ENCODE data around the gene ANGEL1. TPM values are rescaled to one million over a fixed set of nuclear protein-coding genes. Genes with fewer than 3 reads are reported as not detected.

The ANGEL1 gene
- polyA plus RNA-seq, 3 donors = 8.1 to 10.4 (median 8.5) TPM

DNA sequence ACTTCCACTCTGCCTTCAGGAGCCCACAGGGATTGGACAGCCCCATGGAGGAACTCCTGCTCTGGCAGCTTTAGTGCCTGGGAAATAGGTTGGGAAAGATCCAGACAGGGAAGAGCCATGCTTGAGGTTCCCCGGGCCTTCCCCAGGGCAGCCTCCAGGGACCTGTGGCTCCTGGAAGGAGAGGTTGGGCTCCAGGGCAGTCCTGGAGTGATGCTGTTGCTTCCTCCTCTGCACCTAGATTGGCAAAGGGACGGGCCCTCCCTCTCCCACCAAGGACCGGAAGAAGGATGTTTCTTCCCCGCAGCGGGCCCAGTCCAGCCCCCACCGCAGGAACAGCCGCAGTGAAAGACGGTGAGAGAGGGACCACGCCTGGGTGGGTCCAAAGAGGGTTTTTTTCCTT is 35.0 kb downstream of the ANGEL1 start:
- no peaks in the 10 kb centered on the region for H3K9me3 ChIP-seq (replicated peaks in 1 of 2; ENCODE audit: control insufficient read depth in 1 of 2, insufficient read depth in 1 of 2, low read length in 2 of 2)
- H3K27me3 ChIP-seq (ENCODE audit: control insufficient read depth in 2 of 2, insufficient read depth in 2 of 2, low read length in 2 of 2) = no peaks in the 10 kb centered on the region
- H3K4me2 ChIP-seq (replicated peaks; ENCODE audit: extremely low read depth, low read length, poor library complexity, severe bottlenecking) = no peak overlapping the region
- peaks cover 22 to 35% of the 10 kb centered on the region in 2 donors for H3K36me3 ChIP-seq (replicated peaks in 1 of 2; ENCODE audit: control insufficient read depth in 1 of 2, insufficient read depth in 2 of 2, low read length in 2 of 2)
- no peak overlapping the region for H3K4me3 ChIP-seq (replicated peaks in 1 of 3; ENCODE audit: low read depth in 2 of 3, low read length in 3 of 3)
- H3K79me2 ChIP-seq (ENCODE audit: insufficient read depth, low read length) = no peaks in the 10 kb centered on the region
- 100% methylated on average over 1 of the region's 9 CpGs for WGBS (ENCODE audit: insufficient coverage)
- H4K20me1 ChIP-seq (ENCODE audit: insufficient read depth, low read length) = no peaks in the 10 kb centered on the region
- no peak overlapping the region for H3K4me3 Mint-ChIP-seq
- peak overlapping the region in 1 of 7 donors; percentile 30 for H3K27ac Mint-ChIP-seq
- TF ChIP-seq, protein P1, sequence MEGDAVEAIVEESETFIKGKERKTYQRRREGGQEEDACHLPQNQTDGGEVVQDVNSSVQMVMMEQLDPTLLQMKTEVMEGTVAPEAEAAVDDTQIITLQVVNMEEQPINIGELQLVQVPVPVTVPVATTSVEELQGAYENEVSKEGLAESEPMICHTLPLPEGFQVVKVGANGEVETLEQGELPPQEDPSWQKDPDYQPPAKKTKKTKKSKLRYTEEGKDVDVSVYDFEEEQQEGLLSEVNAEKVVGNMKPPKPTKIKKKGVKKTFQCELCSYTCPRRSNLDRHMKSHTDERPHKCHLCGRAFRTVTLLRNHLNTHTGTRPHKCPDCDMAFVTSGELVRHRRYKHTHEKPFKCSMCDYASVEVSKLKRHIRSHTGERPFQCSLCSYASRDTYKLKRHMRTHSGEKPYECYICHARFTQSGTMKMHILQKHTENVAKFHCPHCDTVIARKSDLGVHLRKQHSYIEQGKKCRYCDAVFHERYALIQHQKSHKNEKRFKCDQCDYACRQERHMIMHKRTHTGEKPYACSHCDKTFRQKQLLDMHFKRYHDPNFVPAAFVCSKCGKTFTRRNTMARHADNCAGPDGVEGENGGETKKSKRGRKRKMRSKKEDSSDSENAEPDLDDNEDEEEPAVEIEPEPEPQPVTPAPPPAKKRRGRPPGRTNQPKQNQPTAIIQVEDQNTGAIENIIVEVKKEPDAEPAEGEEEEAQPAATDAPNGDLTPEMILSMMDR (IDR thresholded peaks at IDR 0.05) = no peak
- intact Hi-C loops (cut with micrococcal nuclease) = no loop called here
- DNase-seq = no peak
- peaks cover 50% of the 10 kb centered on the region for H3K4me1 Mint-ChIP-seq
- peaks cover 0 to 2% (median 0%) of the 10 kb centered on the region in 7 donors for H3K9me3 Mint-ChIP-seq
- peaks cover 35 to 51% of the 10 kb centered on the region in 2 donors for H3K4me1 ChIP-seq (ENCODE audit: control insufficient read depth in 1 of 2, insufficient read depth in 2 of 2, low read length in 2 of 2)
- no peaks in the 10 kb centered on the region for H3K27me3 Mint-ChIP-seq (ENCODE audit: low read depth in 3 of 3)
- H2AFZ ChIP-seq (ENCODE audit: insufficient read depth, low read depth, low read length, poor library complexity, severe bottlenecking) = no peak overlapping the region
- no peak overlapping the region for H3K9ac ChIP-seq (ENCODE audit: insufficient read depth, low read length, poor library complexity, severe bottlenecking)
- no peak overlapping the region for H3K27ac ChIP-seq (ENCODE audit: low read depth in 1 of 2, low read length in 2 of 2)
- peaks cover 46 to 50% of the 10 kb centered on the region in 2 donors for H3K36me3 Mint-ChIP-seq

DNA sequence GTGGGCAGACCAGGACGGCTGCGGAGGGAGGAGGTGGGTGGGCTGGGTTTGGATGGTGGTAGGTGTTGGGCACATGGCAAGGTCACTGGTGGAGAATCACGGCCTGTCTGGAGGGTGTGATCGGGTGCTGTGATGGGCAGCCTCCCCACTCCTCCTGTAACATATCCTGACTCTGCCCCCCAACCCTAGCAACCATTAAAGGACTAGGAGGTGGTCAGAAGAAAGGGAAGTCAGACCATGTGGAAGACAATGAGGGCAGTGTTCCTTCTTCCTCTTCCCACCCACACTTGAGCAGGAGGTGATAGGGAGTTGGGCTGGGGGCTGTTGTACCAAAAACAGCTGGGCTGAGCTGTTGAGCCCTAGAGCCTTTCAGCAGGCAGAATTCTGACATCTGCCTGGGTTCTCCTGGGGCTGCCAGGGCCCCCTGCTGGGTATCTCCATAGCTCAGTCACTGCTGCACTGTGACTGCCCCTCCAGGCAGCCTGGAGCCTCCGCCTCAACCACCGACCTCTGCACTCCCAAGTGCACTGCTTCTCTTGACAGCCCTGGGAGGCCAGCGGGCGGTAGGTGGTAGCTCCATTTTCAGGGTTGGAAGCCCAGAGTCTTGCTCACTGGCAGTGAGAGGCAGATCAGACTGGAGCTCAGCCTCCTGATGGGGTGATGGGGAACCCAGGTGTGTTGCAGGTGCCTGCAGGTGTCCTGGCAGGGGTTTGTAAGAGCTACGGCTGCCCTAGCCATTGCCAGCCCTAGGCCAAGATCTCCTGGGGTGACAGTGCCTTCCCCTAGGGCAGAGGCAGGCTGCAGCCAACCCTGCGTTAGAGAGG is 36.0 kb downstream of the ANGEL1 start:
- H3K36me3 ChIP-seq (replicated peaks in 1 of 2; ENCODE audit: control insufficient read depth in 1 of 2, insufficient read depth in 2 of 2, low read length in 2 of 2) = peaks cover 13 to 24% of the 10 kb centered on the region in 2 donors
- H3K27ac Mint-ChIP-seq = peak overlapping the region in 6 of 7 donors; percentile 53 to 92 (median 82)

More for the DNA sequence above, 36.0 kb downstream of the ANGEL1 start:
- Mint-ChIP-seq H3K4me3 (no peak overlapping the region), H3K4me1 (peaks cover 52% of the 10 kb centered on the region), H3K27me3 (ENCODE audit: low read depth in 3 of 3) (peaks cover 0 to 1% (median 0%) of the 10 kb centered on the region in 3 donors), H3K9me3 (peaks cover 0 to 2% (median 0%) of the 10 kb centered on the region in 7 donors), H3K36me3 (peaks cover 35 to 45% of the 10 kb centered on the region in 2 donors)
- peak in 2 of 3 donors; percentile 44 to 59 for DNase-seq
- H3K9me3 ChIP-seq (replicated peaks in 1 of 2; ENCODE audit: control insufficient read depth in 1 of 2, insufficient read depth in 1 of 2, low read length in 2 of 2) = no peaks in the 10 kb centered on the region
- WGBS (ENCODE audit: insufficient coverage) = 86% methylated on average over 8 of the region's 10 CpGs
- TF ChIP-seq, protein P1 (IDR thresholded peaks at IDR 0.05) = no peak
- no peaks in the 10 kb centered on the region for H4K20me1 ChIP-seq (ENCODE audit: insufficient read depth, low read length)
- intact Hi-C loops (cut with micrococcal nuclease) = no loop called here
- no peak overlapping the region for H3K9ac ChIP-seq (ENCODE audit: insufficient read depth, low read length, poor library complexity, severe bottlenecking)
- H3K4me1 ChIP-seq (ENCODE audit: control insufficient read depth in 1 of 2, insufficient read depth in 2 of 2, low read length in 2 of 2) = peaks cover 41 to 56% of the 10 kb centered on the region in 2 donors
- H2AFZ ChIP-seq (ENCODE audit: insufficient read depth, low read depth, low read length, poor library complexity, severe bottlenecking) = no peak overlapping the region
- H3K27me3 ChIP-seq (ENCODE audit: control insufficient read depth in 2 of 2, insufficient read depth in 2 of 2, low read length in 2 of 2) = no peaks in the 10 kb centered on the region
- H3K4me3 ChIP-seq (replicated peaks in 1 of 3; ENCODE audit: low read depth in 2 of 3, low read length in 3 of 3) = no peak overlapping the region
- H3K4me2 ChIP-seq (replicated peaks; ENCODE audit: extremely low read depth, low read length, poor library complexity, severe bottlenecking) = peak overlapping the region; percentile 4
- H3K27ac ChIP-seq (ENCODE audit: low read depth in 1 of 2, low read length in 2 of 2) = peak overlapping the region in 1 of 2 donors; percentile 27
- H3K79me2 ChIP-seq (ENCODE audit: insufficient read depth, low read length) = no peaks in the 10 kb centered on the region
